ENCODE results near the gene GSG1. TPM values are rescaled to one million over a fixed set of nuclear protein-coding genes. Genes with fewer than 3 reads are reported as not detected.

GSG1 gene
- total RNA-seq, 1 donor from 2014 or later = 0.23 TPM

DNA sequence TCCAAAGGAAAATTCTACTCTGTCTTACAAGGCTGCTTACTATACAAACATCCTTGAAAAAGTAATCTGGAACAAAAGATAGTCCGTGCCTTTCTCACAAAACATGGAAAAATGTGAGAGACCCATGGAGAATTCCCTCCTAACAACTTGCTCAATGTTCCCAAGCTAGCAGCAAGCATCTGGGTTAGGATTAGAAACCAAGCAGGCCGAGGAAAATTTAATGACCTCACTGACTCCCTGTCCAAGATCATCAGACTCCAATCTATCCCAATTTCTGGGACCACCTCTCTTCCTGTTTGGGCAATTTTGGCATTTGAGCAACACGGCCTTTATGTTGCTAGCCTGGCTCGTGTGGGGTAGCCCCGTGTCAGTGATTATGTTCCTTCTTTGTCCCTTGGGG is 18.1 kb upstream of the GSG1 start:
- no peak overlapping the region for H3K4me2 ChIP-seq (ENCODE audit: low read length)
- Mint-ChIP-seq H3K27ac (ENCODE audit: unreplicated experiment) (no peak overlapping the region), H3K36me3 (ENCODE audit: low read depth, unreplicated experiment) (no peaks in the 10 kb centered on the region), H3K4me3 (ENCODE audit: unreplicated experiment) (no peak overlapping the region), H3K4me1 (ENCODE audit: low read depth, unreplicated experiment) (peaks cover 18% of the 10 kb centered on the region), H3K27me3 (ENCODE audit: low read depth, unreplicated experiment) (no peaks in the 10 kb centered on the region), H3K9me3 (ENCODE audit: unreplicated experiment) (peaks cover 5% of the 10 kb centered on the region)
- TF ChIP-seq, protein P1, sequence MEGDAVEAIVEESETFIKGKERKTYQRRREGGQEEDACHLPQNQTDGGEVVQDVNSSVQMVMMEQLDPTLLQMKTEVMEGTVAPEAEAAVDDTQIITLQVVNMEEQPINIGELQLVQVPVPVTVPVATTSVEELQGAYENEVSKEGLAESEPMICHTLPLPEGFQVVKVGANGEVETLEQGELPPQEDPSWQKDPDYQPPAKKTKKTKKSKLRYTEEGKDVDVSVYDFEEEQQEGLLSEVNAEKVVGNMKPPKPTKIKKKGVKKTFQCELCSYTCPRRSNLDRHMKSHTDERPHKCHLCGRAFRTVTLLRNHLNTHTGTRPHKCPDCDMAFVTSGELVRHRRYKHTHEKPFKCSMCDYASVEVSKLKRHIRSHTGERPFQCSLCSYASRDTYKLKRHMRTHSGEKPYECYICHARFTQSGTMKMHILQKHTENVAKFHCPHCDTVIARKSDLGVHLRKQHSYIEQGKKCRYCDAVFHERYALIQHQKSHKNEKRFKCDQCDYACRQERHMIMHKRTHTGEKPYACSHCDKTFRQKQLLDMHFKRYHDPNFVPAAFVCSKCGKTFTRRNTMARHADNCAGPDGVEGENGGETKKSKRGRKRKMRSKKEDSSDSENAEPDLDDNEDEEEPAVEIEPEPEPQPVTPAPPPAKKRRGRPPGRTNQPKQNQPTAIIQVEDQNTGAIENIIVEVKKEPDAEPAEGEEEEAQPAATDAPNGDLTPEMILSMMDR (IDR thresholded peaks at IDR 0.05; ENCODE audit: insufficient read depth, low read depth, low read length) = no peak
- no peak for TF ChIP-seq EZH2 (IDR thresholded peaks at IDR 0.05; ENCODE audit: insufficient read depth, low read length)
- peaks cover 15% of the 10 kb centered on the region for H3K4me1 ChIP-seq (ENCODE audit: insufficient read depth, low read length)
- FAIRE-seq (no peak), DNase-seq (ENCODE audit: low read depth) (no peak)
- H4K20me1 ChIP-seq (ENCODE audit: insufficient read depth, low read length) = no peaks in the 10 kb centered on the region
- no peaks in the 10 kb centered on the region for H3K9me3 ChIP-seq (ENCODE audit: insufficient read depth, low read depth, low read length)
- no peaks in the 10 kb centered on the region for H3K27me3 ChIP-seq (ENCODE audit: insufficient read depth, low read length)
- H3K9ac ChIP-seq (ENCODE audit: low read length) = no peak overlapping the region
- no peaks in the 10 kb centered on the region for H3K36me3 ChIP-seq (ENCODE audit: insufficient read depth, low read length)
- no peak overlapping the region for H2AFZ ChIP-seq (ENCODE audit: low read depth, low read length)
- no peaks in the 10 kb centered on the region for H3K79me2 ChIP-seq (ENCODE audit: insufficient read depth, low read length)
- H3K27ac ChIP-seq (ENCODE audit: low read depth, low read length) = no peak overlapping the region
- H3K4me3 ChIP-seq (ENCODE audit: insufficient read depth, low read depth, low read length) = no peak overlapping the region

DNA sequence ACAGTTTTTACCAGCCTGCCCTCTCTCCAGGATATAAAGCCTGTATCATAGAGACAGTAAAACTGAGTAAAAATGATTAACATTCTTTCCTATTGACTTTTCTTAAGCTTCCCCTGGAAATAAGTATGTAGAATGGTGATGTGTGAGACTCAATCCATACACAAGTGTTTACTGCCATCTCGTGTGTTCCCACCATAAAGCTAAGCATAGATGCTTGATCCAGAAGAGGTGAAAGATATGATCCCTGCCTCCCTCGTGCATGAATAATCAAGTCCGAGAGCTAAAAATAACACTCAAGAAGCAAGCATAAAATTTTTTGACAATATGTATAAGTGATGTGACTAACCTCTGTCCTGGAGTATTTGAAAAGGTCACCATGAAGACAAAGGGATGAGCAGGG is 16.9 kb upstream of the GSG1 start:
- no peaks in the 10 kb centered on the region for H3K36me3 Mint-ChIP-seq (ENCODE audit: low read depth, unreplicated experiment)
- no peak overlapping the region for H3K4me3 Mint-ChIP-seq (ENCODE audit: unreplicated experiment)
- H3K9me3 Mint-ChIP-seq (ENCODE audit: unreplicated experiment) = peaks cover 5% of the 10 kb centered on the region
- Histone ChIP-seq H3K27me3 (ENCODE audit: insufficient read depth, low read length) (no peaks in the 10 kb centered on the region), H3K9ac (ENCODE audit: low read length) (no peak overlapping the region), H3K79me2 (ENCODE audit: insufficient read depth, low read length) (no peaks in the 10 kb centered on the region), H2AFZ (ENCODE audit: low read depth, low read length) (no peak overlapping the region), H3K4me3 (ENCODE audit: insufficient read depth, low read depth, low read length) (no peak overlapping the region), H3K4me2 (ENCODE audit: low read length) (no peak overlapping the region), H3K4me1 (ENCODE audit: insufficient read depth, low read length) (peaks cover 14% of the 10 kb centered on the region), H3K36me3 (ENCODE audit: insufficient read depth, low read length) (no peaks in the 10 kb centered on the region), H3K9me3 (ENCODE audit: insufficient read depth, low read depth, low read length) (no peaks in the 10 kb centered on the region), H4K20me1 (ENCODE audit: insufficient read depth, low read length) (no peaks in the 10 kb centered on the region), H3K27ac (ENCODE audit: low read depth, low read length) (no peak overlapping the region)
- no peak overlapping the region for H3K27ac Mint-ChIP-seq (ENCODE audit: unreplicated experiment)
- no peak for DNase-seq (ENCODE audit: low read depth)
- no peak for FAIRE-seq
- peaks cover 4% of the 10 kb centered on the region for H3K27me3 Mint-ChIP-seq (ENCODE audit: low read depth, unreplicated experiment)
- H3K4me1 Mint-ChIP-seq (ENCODE audit: low read depth, unreplicated experiment) = peaks cover 23% of the 10 kb centered on the region
- TF ChIP-seq, protein P1 (IDR thresholded peaks at IDR 0.05; ENCODE audit: insufficient read depth, low read depth, low read length) = no peak
- TF ChIP-seq EZH2 (IDR thresholded peaks at IDR 0.05; ENCODE audit: insufficient read depth, low read length) = no peak

DNA sequence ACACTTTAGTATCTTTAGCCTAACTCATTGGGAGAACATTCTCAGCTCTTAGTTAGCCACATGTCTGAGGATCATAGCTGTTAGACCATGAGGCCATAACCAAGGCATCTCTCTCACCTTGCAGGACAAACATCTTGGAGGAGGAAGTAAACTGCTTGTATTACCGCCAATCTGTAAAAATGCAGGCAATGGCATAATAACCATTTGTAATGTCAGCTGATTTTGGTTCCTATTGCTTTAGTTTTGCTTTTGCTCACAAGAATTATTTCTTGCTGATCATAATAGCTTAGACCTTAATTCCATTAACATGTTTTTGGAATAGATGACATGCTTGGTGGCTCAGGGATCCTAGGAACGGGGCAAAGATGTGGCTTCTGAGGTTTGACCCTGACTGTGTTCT is 16.4 kb upstream of the GSG1 start:
- Mint-ChIP-seq H3K27ac (ENCODE audit: unreplicated experiment) (no peak overlapping the region), H3K36me3 (ENCODE audit: low read depth, unreplicated experiment) (no peaks in the 10 kb centered on the region), H3K27me3 (ENCODE audit: low read depth, unreplicated experiment) (peaks cover 4% of the 10 kb centered on the region), H3K4me3 (ENCODE audit: unreplicated experiment) (no peak overlapping the region), H3K9me3 (ENCODE audit: unreplicated experiment) (peaks cover 5% of the 10 kb centered on the region), H3K4me1 (ENCODE audit: low read depth, unreplicated experiment) (peaks cover 19% of the 10 kb centered on the region)
- no peaks in the 10 kb centered on the region for H3K36me3 ChIP-seq (ENCODE audit: insufficient read depth, low read length)
- H3K4me2 ChIP-seq (ENCODE audit: low read length) = no peak overlapping the region
- no peak for TF ChIP-seq EZH2 (IDR thresholded peaks at IDR 0.05; ENCODE audit: insufficient read depth, low read length)
- TF ChIP-seq, protein P1 (IDR thresholded peaks at IDR 0.05; ENCODE audit: insufficient read depth, low read depth, low read length) = no peak
- DNase-seq (ENCODE audit: low read depth) (no peak), FAIRE-seq (no peak)
- H4K20me1 ChIP-seq (ENCODE audit: insufficient read depth, low read length) = no peaks in the 10 kb centered on the region
- no peak overlapping the region for H2AFZ ChIP-seq (ENCODE audit: low read depth, low read length)
- H3K9ac ChIP-seq (ENCODE audit: low read length) = no peak overlapping the region
- no peak overlapping the region for H3K27ac ChIP-seq (ENCODE audit: low read depth, low read length)
- peaks cover 9% of the 10 kb centered on the region for H3K4me1 ChIP-seq (ENCODE audit: insufficient read depth, low read length)
- H3K79me2 ChIP-seq (ENCODE audit: insufficient read depth, low read length) = no peaks in the 10 kb centered on the region
- H3K4me3 ChIP-seq (ENCODE audit: insufficient read depth, low read depth, low read length) = no peak overlapping the region
- H3K9me3 ChIP-seq (ENCODE audit: insufficient read depth, low read depth, low read length) = no peaks in the 10 kb centered on the region
- H3K27me3 ChIP-seq (ENCODE audit: insufficient read depth, low read length) = no peaks in the 10 kb centered on the region
